Activated CD8-positive, alpha-beta memory T cell treated with anti-CD3 and anti-CD28 coated beads for 1 hour (primary cell): Measurements from ENCODE around the gene ARHGAP8.
"Not testable (repeated sequence)": the region's sequence is repeated elsewhere in the genome, so short reads cannot be mapped to it uniquely, and the experiment has no call there.

Experiments
- DNase-seq, 2 donors: peaks; one replicate each; pipeline ENCODE4 v3.0.0-alpha.2; 2020; ENCODE audit warnings: low read depth in 1 of 2; ENCODE audit errors: extremely low read depth in 1 of 2

Gene ARHGAP8

GRCh38 chr22:44738347-44738715 lies 14.0 kb upstream of the ARHGAP8 start:
- no peak for DNase-seq

- DNase-seq = no peak
Measured at GRCh38 chr22:44739024-44739423, 13.4 kb upstream of the ARHGAP8 start.

- not testable (repeated sequence) for DNase-seq
Measured at GRCh38 chr22:44739666-44740065, 12.7 kb upstream of the ARHGAP8 start.

GRCh38 chr22:44740307-44740706 lies 12.1 kb upstream of the ARHGAP8 start:
- DNase-seq = no peak

GRCh38 chr22:44741929-44742328 lies 10.4 kb upstream of the ARHGAP8 start:
- no peak for DNase-seq

GRCh38 chr22:44743247-44743646 lies 9.1 kb upstream of the ARHGAP8 start:
- no peak for DNase-seq

GRCh38 chr22:44743804-44744211 lies 8.6 kb upstream of the ARHGAP8 start:
- no peak for DNase-seq

- DNase-seq = no peak
Measured at GRCh38 chr22:44745853-44746789, 6.3 kb upstream of the ARHGAP8 start.

GRCh38 chr22:44747784-44748127 lies 4.6 kb upstream of the ARHGAP8 start:
- not testable (repeated sequence) for DNase-seq

- no peak for DNase-seq
Measured at GRCh38 chr22:44748524-44748923, 3.9 kb upstream of the ARHGAP8 start.

- DNase-seq = no peak
Measured at GRCh38 chr22:44750481-44750880, 1.9 kb upstream of the ARHGAP8 start.

- DNase-seq = no peak
Measured at GRCh38 chr22:44753189-44754042, 1.0 kb downstream of the ARHGAP8 start.

GRCh38 chr22:44754998-44755397 lies 2.6 kb downstream of the ARHGAP8 start:
- no peak for DNase-seq

GRCh38 chr22:44755417-44755816 lies 3.0 kb downstream of the ARHGAP8 start:
- no peak for DNase-seq

GRCh38 chr22:44755956-44756361 lies 3.6 kb downstream of the ARHGAP8 start:
- DNase-seq = no peak

GRCh38 chr22:44758344-44758973 lies 6.1 kb downstream of the ARHGAP8 start:
- no peak for DNase-seq

GRCh38 chr22:44759001-44759400 lies 6.6 kb downstream of the ARHGAP8 start:
- DNase-seq = no peak

GRCh38 chr22:44759430-44760310 lies 7.3 kb downstream of the ARHGAP8 start:
- no peak for DNase-seq

GRCh38 chr22:44760476-44760875 lies 8.1 kb downstream of the ARHGAP8 start:
- DNase-seq = no peak

GRCh38 chr22:44761025-44761424 lies 8.7 kb downstream of the ARHGAP8 start:
- DNase-seq = no peak
